Spleen (tissue), 13 donors: ENCODE measurements around the gene C5. TPM values are rescaled to one million over a fixed set of nuclear protein-coding genes. Genes with fewer than 3 reads are reported as not detected.
"Not testable (repeated sequence)": the region's sequence is repeated elsewhere in the genome, so short reads cannot be mapped to it uniquely, and the experiment has no call there.

Source experiments
- DNase-seq: peaks from one replicate; pipeline ENCODE4 v3.0.0-alpha.2; 2020
- H3K27ac ChIP-seq, 8 donors: fragments of 200-600 bp; sonication (generic) in 7 of 8; 1 replicate in 4 of 8; 2 replicates in 4 of 8; pipeline versions ENCODE4 v1.5.0 to v1.8.0; 2016 to 2021; ENCODE audit warnings: inconsistent platforms in 4 of 8, mild to moderate bottlenecking in 4 of 8, moderate library complexity in 1 of 8
- H3K27me3 ChIP-seq, 7 donors: fragments of 200-600 bp; sonication (generic) in 6 of 7; replicated peaks in 1 of 7; 1 replicate in 4 of 7; 2 replicates in 3 of 7; pipeline versions ENCODE4 v1.5.0 to v1.8.0; 2016 to 2021; ENCODE audit warnings: inconsistent platforms in 3 of 7, mild to moderate bottlenecking in 1 of 7
- H3K36me3 ChIP-seq, 6 donors: fragments of 200-600 bp; sonication (generic) in 5 of 6; 1 replicate in 4 of 6; 2 replicates in 2 of 6; pipeline versions ENCODE4 v1.5.0 to v1.8.0; 2016 to 2021; ENCODE audit warnings: inconsistent platforms in 2 of 6
- H3K4me1 ChIP-seq, 6 donors: fragments of 200-600 bp; sonication (generic) in 5 of 6; 1 replicate in 3 of 6; 2 replicates in 3 of 6; pipeline versions ENCODE4 v1.5.0 to v1.8.0; 2016 to 2021; ENCODE audit warnings: inconsistent platforms in 3 of 6
- H3K4me3 ChIP-seq, 8 donors: fragments of 200-600 bp; sonication (generic) in 7 of 8; 1 replicate in 4 of 8; 2 replicates in 4 of 8; pipeline versions ENCODE4 v1.5.0 to v1.8.0; 2016 to 2021; ENCODE audit warnings: inconsistent platforms in 4 of 8, mild to moderate bottlenecking in 4 of 8, moderate library complexity in 2 of 8
- H3K9me3 ChIP-seq, 8 donors: fragments of 200-600 bp; sonication (generic) in 7 of 8; 1 replicate in 4 of 8; 2 replicates in 4 of 8; pipeline versions ENCODE4 v1.5.0 to v1.8.0; 2016 to 2021; ENCODE audit warnings: inconsistent platforms in 4 of 8
- CTCF ChIP-seq, 11 experiments: fragments of 200-600 bp in 7 of 11; fragments of 450-650 bp in 4 of 11; sonication (generic) in 4 of 11; IDR thresholded peaks in 8 of 11; conservative IDR thresholded peaks in 3 of 11; 1 replicate in 7 of 11; 2 replicates in 4 of 11; pipeline versions ENCODE4 v1.4.0 to v1.8.0; 2016 to 2021; ENCODE audit warnings: antibody characterized with exemption in 11 of 11, inconsistent platforms in 4 of 11, mild to moderate bottlenecking in 1 of 11
- POLR2A ChIP-seq, 3 donors: fragments of 450-650 bp; IDR thresholded peaks; one replicate each; pipeline ENCODE4 v1.5.1; 2017; ENCODE audit warnings: antibody characterized with exemption in 3 of 3, mild to moderate bottlenecking in 1 of 3
- POLR2AphosphoS5 ChIP-seq, 3 donors: sonication (generic); formaldehyde crosslinking; IDR thresholded peaks; one replicate each; pipeline ENCODE4 v1.5.1; 2017; ENCODE audit warnings: antibody characterized with exemption in 3 of 3
- WGBS, 5 donors: extraction: QIAGEN DNeasy Blood & Tissue Kit in 3 of 5; methylation state at CpG; one replicate each; pipeline versions ENCODE4 v1.1.5 to v1.1.7; 2013 to 2018; 5-methylcytosine and 5-hydroxymethylcytosine counted together
- intact Hi-C: fragments of 100-400 bp; cut with DNase I; formaldehyde crosslinking; loops from one replicate; pipeline ENCODE4 v1.15.0; 2023; ENCODE audit warnings: low total_unique reads
- long read RNA-seq, 2 donors: transcript quantifications; one replicate each; lab custom pipeline, GENCODE V29; 2026
- polyA plus RNA-seq, 3 donors: library from polyadenylated mRNA; stranded (reverse); fragments of 200-250 nt; gene quantifications; one replicate each; pipeline ENCODE4 v1.2.1, GENCODE V29; 2013
- total RNA-seq, 7 donors: library from RNA; depleted of rRNA in 3 of 7; stranded (reverse); fragments of >200 nt in 3 of 7; fragmentation: NEBNext Ultra II Directional in 4 of 7; extraction: Animal tissue kit (Norgen Biotek cat#: 25700) in 4 of 7; gene quantifications; one replicate each; pipeline versions ENCODE4 v1.1.0 to v1.2.1, GENCODE V29; 2016 to 2021
- donor health status: healthy with polysubstance abuse.
- donor health status: DM: no; HTN: no; CAD: no; lungs with moderate emphysema.
- donor health status: DM: no; HTN: no; CAD: no.
- donor health status: Bipolar disorder and iron deficiency.
- donor health status: healthy.
- donor health status: DM: no; HTN: no; CAD: no.
- donor health status: DM: yes; HTN: yes; CAD: no.

The C5 gene
- 10 to 100 TPM in 1 of 7 donors, 1 to 10 TPM in 6; 2.4 to 10.4 (median 4.3) TPM for total RNA-seq
- 1 to 10 TPM; 1.2 to 1.5 (median 1.3) TPM for polyA plus RNA-seq
- long read RNA-seq, donor 1, partial matches to known transcripts = 5 of 5 reads
- long read RNA-seq, donor 1, other reads (novel, unspliced or antisense) = 0 of 5 reads
- long read RNA-seq, donor 2, full-length matches to known transcripts = 1 of 1 reads
- long read RNA-seq, donor 2, partial matches to known transcripts = 0 of 1 reads
- long read RNA-seq, donor 2, other reads (novel, unspliced or antisense) = 0 of 1 reads

- H3K36me3 ChIP-seq = peaks cover 0 to 4% (median 0%) of the 10 kb centered on the region in 6 donors
- intact Hi-C loops = no loop called here
- H3K27ac ChIP-seq = no peak within 1 kb of the TSS
- DNase-seq = no peak
- H3K9me3 ChIP-seq = no peaks in the 10 kb centered on the region
- TF ChIP-seq CTCF (IDR thresholded peaks at IDR 0.05 in 8 of 11, conservative IDR thresholded peaks at IDR 0.05 in 3 of 11) = no peak
- no peak for TF ChIP-seq POLR2AphosphoS5 (IDR thresholded peaks at IDR 0.05)
- no peak for TF ChIP-seq POLR2A (IDR thresholded peaks at IDR 0.05)
- H3K27me3 ChIP-seq = no peaks in the 10 kb centered on the region
- no peaks in the 10 kb centered on the region for H3K4me1 ChIP-seq
- WGBS, 5 donors = 86 to 92% (median 91%) methylated on average over 6 of the region's 6 CpGs
- H3K4me3 ChIP-seq = no peak within 1 kb of the TSS
Observed at GRCh38 chr9:121050128-121050988, at the start of gene C5. Gene C5 (minus strand): TSS chr9:121050275. CDS start chr9:121050246, 29 bp downstream.

- Histone ChIP-seq H3K9me3 (peaks cover 0 to 4% (median 0%) of the 10 kb centered on the region in 8 donors), H3K36me3 (peaks cover 0 to 65% (median 13%) of the 10 kb centered on the region in 6 donors), H3K27ac (peak overlapping the region in 3 of 8 donors; percentile 17 to 20 (median 18)), H3K27me3 (no peaks in the 10 kb centered on the region), H3K4me3 (no peak overlapping the region), H3K4me1 (peaks cover 0 to 12% (median 0%) of the 10 kb centered on the region in 6 donors)
- intact Hi-C loops = no loop called here
- no peak for DNase-seq
- no peak for TF ChIP-seq POLR2A (IDR thresholded peaks at IDR 0.05)
- TF ChIP-seq CTCF (IDR thresholded peaks at IDR 0.05 in 8 of 11, conservative IDR thresholded peaks at IDR 0.05 in 3 of 11) = no peak
- TF ChIP-seq POLR2AphosphoS5 (IDR thresholded peaks at IDR 0.05) = no peak
- 56 to 74% (median 65%) methylated on average over 5 of the region's 5 CpGs for WGBS, 5 donors
Observed at GRCh38 chr9:121098567-121099198, 48.6 kb upstream of the C5 start.

- Histone ChIP-seq H3K9me3 (no peaks in the 10 kb centered on the region), H3K36me3 (peaks cover 5 to 94% (median 24%) of the 10 kb centered on the region in 6 donors), H3K4me1 (peaks cover 0 to 12% (median 0%) of the 10 kb centered on the region in 6 donors), H3K27ac (no peak overlapping the region), H3K27me3 (no peaks in the 10 kb centered on the region), H3K4me3 (no peak overlapping the region)
- TF ChIP-seq POLR2AphosphoS5 (IDR thresholded peaks at IDR 0.05) = no peak
- TF ChIP-seq CTCF (IDR thresholded peaks at IDR 0.05 in 8 of 11, conservative IDR thresholded peaks at IDR 0.05 in 3 of 11) = no peak
- no peak for TF ChIP-seq POLR2A (IDR thresholded peaks at IDR 0.05)
- DNase-seq = no peak
- intact Hi-C loops = no loop called here
Observed at GRCh38 chr9:121095057-121095456, 45.0 kb upstream of the C5 start.

- H3K4me3 ChIP-seq, H3K27ac ChIP-seq, H3K9me3 ChIP-seq, H3K27me3 ChIP-seq, intact Hi-C loops, DNase-seq: not testable (repeated sequence)
- Histone ChIP-seq H3K36me3 (peaks cover 6 to 91% (median 21%) of the 10 kb centered on the region in 6 donors), H3K4me1 (peaks cover 0 to 15% (median 0%) of the 10 kb centered on the region in 6 donors)
- 92 to 96% (median 94%) methylated on average over 6 of the region's 6 CpGs for WGBS, 5 donors
Observed at GRCh38 chr9:121090743-121091142, 40.7 kb upstream of the C5 start.
